Naive B cell (primary cell): Measurements from ENCODE around the gene TM4SF20. TPM values are rescaled to one million over a fixed set of nuclear protein-coding genes. Genes with fewer than 3 reads are reported as not detected.

Experiments
- ATAC-seq, 2 donors: fragments of 150-1000 bp; cut with Tn5 transposase; 2 replicates each; pipeline ENCODE4 v1.10.0; 2021; ENCODE audit warnings: low read depth in 2 of 2, mild to moderate bottlenecking in 2 of 2, moderate library complexity in 2 of 2
- DNase-seq: peaks from one replicate; pipeline ENCODE4 v3.0.0; 2022
- H3K27ac Mint-ChIP-seq, 6 donors: one replicate each; pipeline ENCODE4 v1.8.0; 2020 to 2022; ENCODE audit warnings: mild to moderate bottlenecking in 6 of 6, mixed read lengths in 6 of 6, moderate library complexity in 5 of 6, inconsistent platforms in 2 of 6
- H3K27me3 Mint-ChIP-seq, 3 donors: one replicate each; pipeline ENCODE4 v1.8.0; 2021 to 2022; ENCODE audit warnings: mixed read lengths in 3 of 3, mild to moderate bottlenecking in 1 of 3
- H3K36me3 Mint-ChIP-seq, 2 donors: one replicate each; pipeline ENCODE4 v1.8.0; 2020 to 2022; ENCODE audit warnings: mixed read lengths in 2 of 2, inconsistent platforms in 1 of 2, mild to moderate bottlenecking in 1 of 2
- H3K4me1 Mint-ChIP-seq, 3 donors: one replicate each; pipeline ENCODE4 v1.8.0; 2020 to 2022; ENCODE audit warnings: mixed read lengths in 3 of 3, inconsistent platforms in 1 of 3, mild to moderate bottlenecking in 1 of 3, moderate library complexity in 1 of 3
- H3K4me3 Mint-ChIP-seq, 8 donors: one replicate each; pipeline ENCODE4 v1.8.0; 2020 to 2022; ENCODE audit warnings: mild to moderate bottlenecking in 8 of 8, mixed read lengths in 8 of 8, moderate library complexity in 8 of 8, inconsistent platforms in 2 of 8
- H3K9me3 Mint-ChIP-seq, 7 donors: one replicate each; pipeline ENCODE4 v1.8.0; 2020 to 2022; ENCODE audit warnings: mixed read lengths in 7 of 7, mild to moderate bottlenecking in 5 of 7, inconsistent platforms in 2 of 7, moderate library complexity in 1 of 7
- polyA plus RNA-seq, 6 donors: library from polyadenylated mRNA; unstranded; fragments of 300-500 nt; fragmentation: Illumina TruSeq; gene quantifications; one replicate each; pipeline ENCODE4 v1.2.3, GENCODE V29; 2021; ENCODE audit warnings: low read depth in 6 of 6

TM4SF20 gene, protein sequence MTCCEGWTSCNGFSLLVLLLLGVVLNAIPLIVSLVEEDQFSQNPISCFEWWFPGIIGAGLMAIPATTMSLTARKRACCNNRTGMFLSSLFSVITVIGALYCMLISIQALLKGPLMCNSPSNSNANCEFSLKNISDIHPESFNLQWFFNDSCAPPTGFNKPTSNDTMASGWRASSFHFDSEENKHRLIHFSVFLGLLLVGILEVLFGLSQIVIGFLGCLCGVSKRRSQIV
- polyA plus RNA-seq, result under 1 TPM in 1 of 6 donors, not detected in 5; 0.10 TPM

DNA sequence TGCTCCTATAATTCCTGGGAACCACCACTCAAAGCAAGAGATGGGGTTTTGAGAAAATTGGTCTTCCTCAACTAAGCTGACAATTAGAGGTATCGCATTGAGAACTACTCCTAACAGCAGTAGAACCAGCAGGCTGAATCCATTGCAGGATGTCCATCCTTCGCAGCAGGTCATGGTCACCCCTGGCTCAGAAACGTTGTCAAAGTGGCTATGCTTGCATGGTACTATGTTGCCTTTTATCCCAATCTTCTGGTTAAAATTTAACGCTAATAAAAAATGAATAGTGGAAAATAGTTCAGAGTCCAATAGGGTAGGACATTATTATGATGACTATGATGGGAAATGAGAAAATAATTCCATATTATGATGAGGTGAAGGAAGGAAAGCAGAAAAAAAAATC, at the start of gene TM4SF20:
Gene TM4SF20 (minus strand): TSS at position 212 of the 400 bp plus-strand sequence. CDS start 38 bp downstream, at position 174.
- DNase-seq (no peak), ATAC-seq (no peak)
- Mint-ChIP-seq H3K27me3 (peaks cover 0 to 8% (median 0%) of the 10 kb centered on the region in 3 donors), H3K9me3 (peaks cover 0 to 9% (median 0%) of the 10 kb centered on the region in 7 donors), H3K36me3 (peaks cover 0 to 15% of the 10 kb centered on the region in 2 donors), H3K4me1 (peaks cover 4 to 14% (median 14%) of the 10 kb centered on the region in 3 donors), H3K4me3 (no peak within 1 kb of the TSS), H3K27ac (peak within 1 kb of the TSS in 4 of 6 donors; percentile 30 to 95 (median 64))

DNA sequence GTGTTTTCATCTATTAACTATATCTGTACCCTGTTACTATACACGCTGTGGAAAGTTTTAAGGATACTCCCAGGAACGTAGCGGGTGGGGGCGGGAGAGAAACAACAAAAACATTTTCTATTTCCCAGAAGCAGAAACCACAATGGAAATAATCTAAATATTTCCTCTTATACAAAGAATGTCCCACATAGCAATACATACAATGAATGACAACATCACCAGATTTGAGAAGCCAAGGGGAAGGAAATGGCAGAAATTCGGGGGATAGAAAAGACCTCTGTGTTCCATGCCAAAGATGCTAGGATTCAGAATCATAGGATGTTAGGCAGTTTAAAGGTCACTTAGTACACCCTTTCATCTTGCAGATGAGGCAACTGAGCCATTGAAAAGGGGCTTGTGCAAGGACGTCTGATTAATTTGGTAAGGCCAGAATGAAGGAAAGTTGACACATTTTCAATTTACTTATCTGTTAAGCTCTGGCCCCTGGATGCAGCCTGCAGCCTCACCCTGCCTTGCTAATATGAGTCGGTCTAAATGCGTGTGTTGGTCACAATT, 49.7 kb upstream of the TM4SF20 start:
- Mint-ChIP-seq H3K27me3 (peaks cover under 1 to 24% (median 11%) of the 10 kb centered on the region in 3 donors), H3K4me1 (peaks cover 0 to 5% (median 0%) of the 10 kb centered on the region in 3 donors), H3K27ac (peak overlapping the region in 1 of 6 donors; percentile 49), H3K36me3 (peaks cover 11 to 13% of the 10 kb centered on the region in 2 donors), H3K4me3 (no peak overlapping the region), H3K9me3 (peaks cover 8 to 17% (median 12%) of the 10 kb centered on the region in 7 donors)
- no peak for DNase-seq
- ATAC-seq, result no peak

DNA sequence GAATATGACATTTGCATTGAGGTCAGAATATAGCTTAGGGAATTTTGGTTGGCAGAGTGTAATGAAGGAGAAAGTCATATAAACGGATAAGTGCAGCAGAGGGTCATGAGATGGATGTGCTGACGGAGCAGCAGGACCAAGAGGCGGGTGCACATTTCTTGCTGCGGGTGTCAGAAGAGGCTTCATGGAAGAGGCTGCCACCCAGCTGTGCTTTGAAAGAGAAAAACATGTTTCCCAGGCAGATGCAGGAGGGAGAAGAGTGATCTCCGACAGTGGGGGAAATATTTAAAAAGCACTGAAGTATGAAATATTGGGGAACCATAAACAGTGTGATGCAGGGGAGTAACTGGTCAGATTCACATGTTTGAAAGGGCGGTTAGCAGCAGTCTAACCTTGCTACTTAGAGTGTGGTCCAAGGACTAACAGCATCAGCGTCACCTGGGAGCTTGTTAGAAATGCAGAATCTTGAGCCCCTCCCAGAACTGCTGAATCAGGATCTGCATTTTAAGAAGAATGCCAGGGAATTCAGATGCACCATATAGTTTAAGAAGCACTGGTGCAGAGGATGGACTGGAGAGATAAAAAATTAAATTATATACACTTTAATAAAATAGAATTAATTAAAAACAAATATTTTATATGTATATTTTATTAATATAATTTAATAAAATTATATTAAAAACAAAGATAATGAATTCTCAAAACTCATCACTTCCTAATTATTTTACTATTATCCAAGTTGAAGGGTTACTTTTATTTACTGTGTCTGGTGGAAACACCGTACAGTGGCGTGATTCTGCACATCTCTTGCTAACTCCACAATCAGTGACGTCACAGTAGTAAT, 44.8 kb upstream of the TM4SF20 start:
- Mint-ChIP-seq H3K27me3 (peaks cover 5 to 14% (median 8%) of the 10 kb centered on the region in 3 donors), H3K9me3 (no peaks in the 10 kb centered on the region), H3K36me3 (no peaks in the 10 kb centered on the region), H3K4me1 (peaks cover 0 to 5% (median 0%) of the 10 kb centered on the region in 3 donors), H3K4me3 (no peak overlapping the region), H3K27ac (no peak overlapping the region)
- ATAC-seq, result no peak
- no peak for DNase-seq

DNA sequence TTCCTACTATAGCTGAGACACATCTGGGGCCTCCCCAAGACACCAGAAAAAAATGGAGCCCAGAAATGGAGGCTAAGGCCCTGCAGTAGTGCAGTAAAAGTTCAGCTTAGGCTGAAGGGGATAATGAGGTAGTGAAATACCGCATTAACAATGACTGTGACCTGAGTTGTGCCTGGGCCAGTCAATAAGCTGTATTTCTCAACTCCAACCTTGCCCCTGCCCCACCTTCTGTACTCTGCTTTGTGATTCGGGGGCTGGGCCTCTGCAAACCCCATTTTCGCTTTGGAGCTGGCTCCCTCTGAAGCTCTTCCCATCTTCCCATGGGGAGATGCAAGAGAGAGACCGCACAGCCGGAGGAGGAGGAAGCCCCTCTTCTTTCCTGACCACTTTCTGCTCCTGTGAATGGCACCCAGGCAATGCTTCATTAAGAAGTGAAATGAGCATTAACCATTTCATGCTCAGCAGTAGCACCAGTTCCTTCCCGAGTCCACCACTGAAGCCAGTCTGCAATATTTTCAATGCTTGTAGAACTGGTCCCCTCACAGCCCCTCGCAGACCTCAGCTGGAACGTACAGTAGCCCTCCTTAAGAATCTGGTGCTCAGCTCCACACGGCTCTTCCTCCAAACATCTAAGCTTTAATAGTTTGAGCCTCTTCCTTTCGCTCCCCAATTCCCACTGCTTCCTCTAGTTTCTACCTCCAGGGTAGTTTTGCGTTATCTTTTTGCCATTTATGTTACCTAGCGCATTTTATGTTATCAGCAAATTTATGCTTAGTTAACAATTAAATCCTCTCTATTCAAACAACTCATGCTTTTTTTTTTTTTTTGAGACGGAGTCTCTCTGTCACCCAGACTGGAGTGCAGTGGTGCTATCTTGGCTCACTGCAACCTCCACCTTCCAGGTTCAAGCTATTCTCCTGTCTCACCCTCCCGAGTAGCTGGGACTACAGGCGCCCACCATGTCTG, 41.3 kb upstream of the TM4SF20 start:
- ATAC-seq (no peak), DNase-seq (no peak)
- no peaks in the 10 kb centered on the region for H3K36me3 Mint-ChIP-seq
- H3K4me3 Mint-ChIP-seq, result no peak overlapping the region
- peaks cover 12 to 17% (median 14%) of the 10 kb centered on the region in 3 donors for H3K4me1 Mint-ChIP-seq
- H3K27me3 Mint-ChIP-seq, result peaks cover 0 to 8% (median 6%) of the 10 kb centered on the region in 3 donors
- no peaks in the 10 kb centered on the region for H3K9me3 Mint-ChIP-seq
- H3K27ac Mint-ChIP-seq, result peak overlapping the region in 2 of 6 donors; percentile 42 to 47

DNA sequence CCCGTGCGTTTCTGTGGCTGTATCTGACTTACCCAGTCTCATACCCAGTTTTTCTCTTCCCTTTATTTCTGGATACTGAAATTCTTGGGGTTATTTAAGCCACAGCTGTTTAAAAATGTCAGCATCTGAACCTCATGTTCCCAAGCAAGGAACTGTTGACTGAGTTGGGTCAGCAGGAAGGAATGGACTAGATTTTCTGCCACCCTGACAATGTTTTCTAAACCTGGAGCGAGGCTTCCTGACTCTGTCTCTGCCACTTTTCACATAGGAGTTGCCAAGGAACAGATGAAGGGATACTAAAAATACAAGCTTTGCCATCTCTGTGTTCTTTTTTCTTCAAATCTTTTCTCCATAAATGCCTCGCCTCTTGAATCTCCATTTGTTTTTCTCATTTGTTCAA, 37.6 kb upstream of the TM4SF20 start:
- peaks cover 20 to 29% (median 23%) of the 10 kb centered on the region in 3 donors for H3K4me1 Mint-ChIP-seq
- no peaks in the 10 kb centered on the region for H3K36me3 Mint-ChIP-seq
- H3K27me3 Mint-ChIP-seq, result no peaks in the 10 kb centered on the region
- no peak overlapping the region for H3K4me3 Mint-ChIP-seq
- peak overlapping the region in 2 of 6 donors; percentile 11 to 52 for H3K27ac Mint-ChIP-seq
- no peak for ATAC-seq
- no peak for DNase-seq
- H3K9me3 Mint-ChIP-seq, result peaks cover 0 to 2% (median 0%) of the 10 kb centered on the region in 7 donors

DNA sequence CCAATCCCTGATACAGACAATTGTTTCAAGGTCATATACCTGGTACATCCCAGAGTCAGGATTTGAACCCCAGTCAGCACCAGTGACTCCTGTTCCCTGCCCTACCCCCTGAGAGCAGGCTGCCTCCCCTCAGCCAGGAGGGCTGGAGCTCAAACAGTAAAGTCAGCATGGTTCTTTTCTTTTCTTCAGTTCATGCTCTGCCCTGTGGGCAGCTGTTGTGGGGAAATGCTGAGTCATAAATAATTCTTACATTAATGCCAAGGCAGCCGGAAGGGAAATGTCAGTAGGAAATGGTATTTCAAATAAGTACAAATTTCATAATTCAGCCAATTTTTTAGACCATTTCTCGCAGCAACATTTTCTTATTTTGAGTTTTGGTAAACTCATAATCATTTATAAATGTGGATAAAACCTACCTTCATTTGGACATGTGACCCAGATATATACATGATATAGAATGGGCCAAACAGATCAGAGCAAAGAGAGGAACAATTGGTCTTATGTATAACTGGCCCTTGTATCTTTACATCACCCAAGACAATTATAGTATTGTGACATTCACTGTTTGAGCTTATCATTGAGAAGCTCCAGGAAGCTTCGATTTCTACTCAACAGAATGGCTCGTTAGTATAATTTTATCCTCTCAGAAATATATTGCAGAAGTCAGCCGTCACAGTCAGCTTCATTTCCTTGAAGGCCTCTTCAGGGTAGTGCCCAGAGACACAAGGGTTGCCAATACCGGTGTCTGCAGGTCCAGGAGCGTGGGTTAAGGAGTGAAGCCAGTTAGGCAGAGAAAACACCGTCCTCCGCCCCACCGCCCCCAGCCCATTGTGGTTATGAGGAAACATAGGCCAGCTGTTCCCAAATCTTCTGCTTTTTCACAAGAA, 36.7 kb upstream of the TM4SF20 start:
- peak overlapping the region in 5 of 6 donors; percentile 2 to 87 (median 58) for H3K27ac Mint-ChIP-seq
- no peaks in the 10 kb centered on the region for H3K27me3 Mint-ChIP-seq
- H3K4me3 Mint-ChIP-seq, result peak overlapping the region in 6 of 8 donors; percentile 2 to 62 (median 34)
- no peaks in the 10 kb centered on the region for H3K36me3 Mint-ChIP-seq
- ATAC-seq (peak; percentile 52 to 60), DNase-seq (peak; percentile 24)
- H3K9me3 Mint-ChIP-seq, result peaks cover 0 to 2% (median 0%) of the 10 kb centered on the region in 7 donors
- peaks cover 29 to 38% (median 32%) of the 10 kb centered on the region in 3 donors for H3K4me1 Mint-ChIP-seq

DNA sequence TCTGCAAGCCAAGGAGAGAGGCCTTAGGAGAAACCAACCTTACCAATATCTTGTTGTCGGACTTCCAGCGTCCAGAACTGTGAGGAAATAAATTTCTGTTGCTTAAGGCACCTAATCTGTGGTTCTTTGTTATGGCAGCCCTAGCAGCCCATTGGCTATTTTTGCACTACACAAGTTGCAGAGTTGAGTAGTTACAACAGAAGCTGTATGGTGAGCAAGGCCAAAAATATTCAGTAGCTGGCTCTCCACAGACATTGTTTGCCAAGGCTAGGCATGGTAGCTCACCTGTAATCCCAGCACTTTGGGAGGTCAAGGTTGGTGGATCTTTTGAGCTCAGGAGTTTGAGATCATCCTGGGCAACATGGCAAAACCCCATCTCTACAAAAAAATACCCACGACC, 35.7 kb upstream of the TM4SF20 start:
- H3K4me3 Mint-ChIP-seq, result no peak overlapping the region
- peak overlapping the region in 2 of 6 donors; percentile 58 to 60 for H3K27ac Mint-ChIP-seq
- no peak for DNase-seq
- peaks cover 0 to 2% (median 0%) of the 10 kb centered on the region in 7 donors for H3K9me3 Mint-ChIP-seq
- H3K27me3 Mint-ChIP-seq, result no peaks in the 10 kb centered on the region
- no peaks in the 10 kb centered on the region for H3K36me3 Mint-ChIP-seq
- H3K4me1 Mint-ChIP-seq, result peaks cover 33 to 42% (median 35%) of the 10 kb centered on the region in 3 donors
- ATAC-seq, result no peak

DNA sequence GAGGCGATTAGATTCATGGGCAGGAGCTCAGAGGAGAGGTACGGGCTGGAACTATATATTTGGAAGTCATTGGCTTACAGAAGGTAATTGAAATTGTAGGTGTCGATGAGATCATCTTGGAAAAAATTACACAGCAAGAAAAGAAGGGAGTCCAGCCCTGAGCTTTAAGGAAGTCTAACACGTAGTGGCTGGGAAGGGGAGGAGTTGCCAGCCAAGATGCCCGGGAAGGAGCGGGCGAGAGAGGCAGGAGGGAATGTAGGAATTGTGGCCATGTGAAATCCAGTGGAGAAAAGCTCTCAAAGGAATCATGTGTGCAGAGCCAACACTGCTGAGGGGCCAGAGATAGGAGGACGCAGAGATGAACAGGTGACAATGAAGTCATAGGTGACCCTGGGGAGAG, 34.3 kb upstream of the TM4SF20 start:
- DNase-seq, result no peak
- Mint-ChIP-seq H3K4me3 (peak overlapping the region in 1 of 8 donors; percentile 57), H3K27me3 (no peaks in the 10 kb centered on the region), H3K4me1 (peaks cover 33 to 42% (median 35%) of the 10 kb centered on the region in 3 donors), H3K27ac (peak overlapping the region in 3 of 6 donors; percentile 1 to 66 (median 5)), H3K36me3 (no peaks in the 10 kb centered on the region), H3K9me3 (peaks cover 0 to 2% (median 0%) of the 10 kb centered on the region in 7 donors)
- ATAC-seq, result no peak

DNA sequence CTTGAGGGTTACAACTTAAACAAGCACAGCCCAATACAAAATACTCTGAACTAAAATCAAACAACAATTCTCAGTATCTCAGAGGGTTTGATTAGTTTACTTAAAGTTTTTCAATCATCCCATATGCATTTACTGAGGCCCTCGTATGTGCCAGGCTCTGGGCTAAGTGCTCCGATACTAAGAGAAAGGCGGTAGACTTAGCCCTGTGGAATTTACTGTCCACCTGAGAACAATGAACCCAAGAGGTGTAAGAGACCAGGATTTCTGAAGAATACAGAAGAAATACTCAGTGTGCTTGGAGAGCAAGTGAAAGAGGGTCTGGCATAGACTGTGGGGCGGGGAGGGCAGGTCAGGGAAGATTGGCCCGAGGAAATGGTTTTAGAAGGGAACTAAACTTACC, 33.8 kb upstream of the TM4SF20 start:
- Mint-ChIP-seq H3K27ac (peak overlapping the region in 3 of 6 donors; percentile 39 to 83 (median 41)), H3K36me3 (no peaks in the 10 kb centered on the region), H3K4me3 (no peak overlapping the region), H3K9me3 (peaks cover 0 to 2% (median 0%) of the 10 kb centered on the region in 7 donors), H3K4me1 (peaks cover 33 to 42% (median 35%) of the 10 kb centered on the region in 3 donors), H3K27me3 (no peaks in the 10 kb centered on the region)
- DNase-seq, result no peak
- no peak for ATAC-seq

DNA sequence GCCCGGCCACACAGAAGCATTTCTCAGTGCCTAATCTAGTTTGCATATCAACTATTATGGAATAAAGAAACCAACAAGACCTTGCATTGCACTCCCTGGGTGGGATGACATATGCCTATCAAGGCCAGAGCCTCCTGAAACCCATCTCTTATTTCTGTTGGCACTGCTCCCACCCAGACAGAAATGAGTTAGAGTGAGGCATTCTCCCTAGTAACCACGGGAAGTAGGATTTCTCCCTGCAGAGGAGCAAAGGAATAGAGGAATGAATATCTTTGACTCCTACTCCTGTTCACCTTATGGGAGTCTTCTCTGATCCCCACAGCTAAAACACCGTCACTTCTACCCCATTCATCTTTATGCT, 32.9 kb upstream of the TM4SF20 start:
- H3K27ac Mint-ChIP-seq, result peak overlapping the region; percentile 71 to 93 (median 84)
- DNase-seq, result no peak
- peak overlapping the region in 6 of 8 donors; percentile 49 to 82 (median 62) for H3K4me3 Mint-ChIP-seq
- H3K36me3 Mint-ChIP-seq, result no peaks in the 10 kb centered on the region
- H3K4me1 Mint-ChIP-seq, result peaks cover 30 to 40% (median 40%) of the 10 kb centered on the region in 3 donors
- peaks cover 0 to 2% (median 0%) of the 10 kb centered on the region in 7 donors for H3K9me3 Mint-ChIP-seq
- ATAC-seq, result no peak
- no peaks in the 10 kb centered on the region for H3K27me3 Mint-ChIP-seq

DNA sequence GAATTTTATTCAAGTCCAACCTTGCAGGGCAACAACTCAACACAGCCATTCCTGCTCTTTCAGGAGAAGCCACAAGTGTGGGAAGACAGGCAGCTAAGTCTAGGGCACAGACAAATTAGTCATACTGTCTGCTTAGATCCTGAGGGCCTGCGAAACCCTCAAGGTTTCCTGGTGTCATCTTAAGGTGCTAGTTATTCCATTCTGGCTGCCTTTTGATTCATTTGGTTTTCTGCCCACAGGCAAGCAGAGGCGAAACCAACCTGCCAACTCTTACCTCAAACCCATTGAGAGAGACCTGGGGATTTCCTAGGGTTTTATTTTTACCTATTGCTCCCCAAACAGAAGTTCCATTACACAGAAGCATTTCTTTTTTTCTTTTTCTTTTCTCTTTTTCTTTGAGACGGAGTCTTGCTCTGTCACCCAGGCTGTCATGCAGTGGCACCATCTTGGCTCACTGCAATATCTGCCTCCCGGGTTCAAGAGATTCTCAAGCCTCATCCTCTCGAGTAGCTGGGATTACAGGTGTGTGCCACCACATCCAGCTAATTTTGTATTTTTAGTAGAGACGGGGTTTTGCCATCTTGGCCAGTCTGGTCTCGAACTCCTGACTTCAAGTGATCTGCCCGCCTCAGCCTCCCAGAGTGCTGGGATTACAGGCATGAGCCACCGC, 32.3 kb upstream of the TM4SF20 start:
- Mint-ChIP-seq H3K4me3 (peak overlapping the region in 7 of 8 donors; percentile 1 to 82 (median 62)), H3K36me3 (no peaks in the 10 kb centered on the region), H3K27me3 (no peaks in the 10 kb centered on the region), H3K27ac (peak overlapping the region; percentile 41 to 93 (median 88)), H3K4me1 (peaks cover 25 to 40% (median 35%) of the 10 kb centered on the region in 3 donors), H3K9me3 (peaks cover 0 to 2% (median 0%) of the 10 kb centered on the region in 7 donors)
- peak; percentile 31 for DNase-seq
- peak; percentile 82 to 84 for ATAC-seq
